SU-DHL-6 (cell line): ENCODE data around the gene ANKRD33.

Experiments used
- CTCF ChIP-seq: fragments of 200-600 bp; sonication (generic); IDR thresholded peaks from one replicate; pipeline ENCODE4 v1.5.1; 2017; ENCODE audit warnings: antibody characterized with exemption, mild to moderate bottlenecking, low read length, moderate library complexity; ENCODE audit not compliant: insufficient read depth, poor library complexity, severe bottlenecking
- EZH2phosphoT487 ChIP-seq: fragments of 200-600 bp; sonication (generic), shearing (Covaris generic); conservative IDR thresholded peaks from 2 replicates; pipeline ENCODE4 v1.6.1; 2018; ENCODE audit warnings: mild to moderate bottlenecking, antibody characterized with exemption, low read length, moderate library complexity, mixed read lengths

- TF ChIP-seq CTCF = no peak
- TF ChIP-seq EZH2phosphoT487 = no peak
These were observed 3.9 kb downstream of the ANKRD33 start for GRCh38 chr12:51891843-51892242.
